Measurements from ENCODE around the gene RBM8A. TPM values are rescaled to one million over a fixed set of nuclear protein-coding genes. Genes with fewer than 3 reads are reported as not detected.
A peak's percentile ranks its signal among the peaks of the same experiment; 100 is the strongest.

RBM8A gene
- total RNA-seq, 1 experiment from 2014 or later: 93.5 TPM

DNA sequence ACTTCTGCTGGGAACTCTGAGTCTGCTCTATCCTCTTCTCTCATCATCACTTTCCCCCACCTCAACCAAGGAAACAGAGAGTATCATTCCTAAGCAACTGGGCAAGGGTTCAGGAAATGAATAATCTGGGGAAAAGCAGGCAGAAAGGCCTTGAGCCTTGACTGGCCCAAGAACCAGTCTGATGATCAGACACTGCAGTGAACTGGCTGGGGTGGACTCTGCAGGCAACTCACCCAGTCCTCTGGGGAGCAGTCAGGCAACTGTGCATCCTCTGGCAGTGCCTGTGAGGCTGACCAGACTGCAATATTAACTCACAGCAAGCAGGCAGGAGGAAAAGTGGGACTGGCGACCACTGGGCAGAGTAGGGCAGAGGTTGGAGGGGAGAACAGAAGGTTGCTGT is 42.6 kb downstream of the RBM8A start:
- no peak for DNase-seq (ENCODE audit: low spot score)

DNA sequence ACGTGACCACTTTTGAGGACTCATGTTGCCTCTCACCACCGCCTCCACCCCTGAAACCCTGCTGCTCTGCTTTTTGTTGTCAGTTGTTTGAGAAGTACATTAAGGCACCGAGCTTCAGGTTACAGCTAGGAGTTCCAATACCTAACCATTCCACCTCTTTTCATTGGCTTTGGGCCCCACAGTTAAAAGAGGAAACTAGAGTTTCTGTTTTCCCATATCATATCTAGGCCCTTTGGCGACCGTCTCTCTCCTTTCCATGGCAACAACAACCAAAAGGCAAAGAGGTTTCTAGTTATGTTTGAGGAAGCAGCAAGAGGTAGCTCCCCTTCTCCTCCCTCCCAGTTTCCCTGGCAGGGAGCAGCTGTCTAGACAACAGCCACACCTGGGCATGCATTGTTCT is 47.5 kb downstream of the RBM8A start:
- peak; percentile 33 for DNase-seq (ENCODE audit: low spot score)

DNA sequence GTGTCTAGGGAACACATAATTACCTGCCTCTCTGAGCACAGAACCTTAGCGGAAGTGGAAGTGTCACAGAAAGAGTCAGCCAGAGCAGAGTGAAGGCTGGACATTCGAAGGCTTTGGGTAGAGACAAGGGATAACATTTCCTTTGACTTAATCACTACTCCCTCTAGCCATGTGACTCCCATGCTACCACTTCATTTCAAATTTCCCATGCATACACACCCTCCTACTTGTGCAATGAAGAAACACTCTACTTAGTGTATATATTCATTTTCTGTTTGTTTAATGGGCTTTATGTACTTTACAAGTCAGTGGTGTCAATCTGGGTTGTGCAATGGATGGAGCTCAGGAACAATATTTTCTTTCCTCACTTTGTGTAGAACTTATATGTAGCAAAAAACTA is 48.6 kb downstream of the RBM8A start:
- DNase-seq (ENCODE audit: low spot score): peak; percentile 17

DNA sequence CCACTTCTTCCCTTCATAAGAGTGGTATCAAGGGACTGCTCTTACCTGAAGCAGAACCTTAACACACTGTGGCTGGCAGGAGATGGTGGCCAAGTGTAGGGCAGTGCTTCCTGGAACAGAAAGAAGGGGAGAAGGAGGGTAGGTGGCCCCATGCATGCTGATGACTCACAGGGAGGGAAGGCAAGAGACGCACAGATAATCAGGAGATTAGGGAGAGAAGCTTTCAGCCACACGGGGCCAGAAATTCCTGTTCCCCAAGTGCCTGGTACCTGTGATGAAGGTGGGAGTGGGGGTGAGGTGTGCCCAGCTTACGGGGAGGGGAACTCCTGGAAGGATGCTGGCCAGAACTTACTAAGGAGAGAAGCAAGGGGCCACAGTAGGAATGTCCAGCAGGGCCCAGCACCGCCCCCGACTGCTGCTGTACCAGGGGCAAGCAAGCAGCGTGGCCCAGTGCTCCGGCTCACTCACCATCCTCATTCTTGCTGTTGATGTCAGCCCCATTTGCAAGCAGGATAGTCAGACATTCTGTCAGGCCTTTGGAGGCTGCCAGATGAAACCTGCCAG is 49.3 kb downstream of the RBM8A start:
- DNase-seq (ENCODE audit: low spot score): peak; percentile 63

DNA sequence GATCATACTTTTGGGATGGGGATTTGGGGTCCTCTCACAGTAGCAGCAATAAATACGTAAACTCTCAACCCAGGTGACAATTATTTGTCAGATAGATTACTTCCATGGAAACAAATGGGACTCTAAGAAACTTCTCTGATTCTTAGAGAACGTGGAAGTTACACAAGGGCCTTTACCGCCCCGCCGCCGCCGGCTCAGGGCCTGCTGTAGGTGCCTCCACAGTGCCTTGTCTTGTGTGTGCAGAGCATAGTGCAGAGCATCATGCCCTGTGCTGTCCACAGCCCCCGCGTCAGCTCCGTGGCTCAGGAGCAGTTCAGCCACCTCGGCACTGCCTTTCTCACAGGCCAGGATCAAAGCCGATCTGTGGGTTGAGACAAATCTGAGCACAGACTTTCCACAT is 52.6 kb downstream of the RBM8A start:
- no peak for DNase-seq (ENCODE audit: low spot score)

DNA sequence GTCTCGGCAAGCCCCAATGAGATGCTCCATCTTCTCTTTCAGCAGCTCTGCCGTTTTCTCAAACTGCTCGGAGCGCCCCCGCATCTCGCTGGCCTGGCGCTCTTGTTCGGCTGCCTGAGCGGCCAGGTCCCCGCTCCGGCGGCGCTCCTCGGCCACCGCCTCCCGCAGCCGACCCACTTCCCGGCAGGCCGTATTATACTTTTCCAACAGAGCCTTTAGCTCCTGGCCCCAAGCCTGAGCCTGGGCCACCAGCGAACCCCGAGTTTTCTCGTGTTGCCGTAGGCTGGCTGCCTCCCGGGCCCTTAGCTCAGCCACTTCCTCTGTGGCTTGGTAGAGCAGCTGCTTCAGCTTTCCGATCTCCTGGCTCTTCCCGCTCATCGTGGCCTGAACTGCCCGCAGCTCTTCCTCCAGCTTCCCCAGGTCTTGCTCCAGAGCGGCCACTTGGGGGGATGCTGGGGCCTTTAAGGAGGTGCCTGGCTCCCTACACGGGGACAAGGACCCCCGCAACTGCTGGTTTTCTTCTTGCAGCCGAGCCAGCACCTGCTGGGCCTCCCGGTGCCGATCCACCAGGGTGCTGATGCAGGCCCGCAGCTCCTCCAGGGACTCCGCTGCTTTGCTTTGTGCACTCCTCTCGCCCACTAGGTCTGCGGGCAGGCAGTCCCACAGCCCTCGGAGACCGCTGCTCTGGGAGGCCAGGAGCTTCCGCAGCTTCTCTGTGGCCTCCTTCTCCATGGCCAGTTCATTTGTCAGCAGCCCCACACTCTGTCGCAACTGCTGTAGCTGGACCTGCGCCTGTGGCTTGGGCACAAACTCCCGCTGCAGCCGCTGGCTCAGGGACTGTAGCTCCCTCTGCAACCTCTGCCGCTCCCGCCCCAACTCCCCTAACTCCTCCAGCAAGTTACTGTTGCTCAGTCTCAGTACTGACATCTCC is 55.0 kb downstream of the RBM8A start:
- no peak for DNase-seq (ENCODE audit: low spot score)

Other genes starting within 250 kb of the RBM8A start
- 7.9 and 8.2 TPM in 2 replicates for gene PDZK1, start 220.1 kb downstream of the RBM8A start, total RNA-seq (2014; rRNA removed; shearing (Covaris generic))
- gene CD160, start 208.0 kb downstream of the RBM8A start, total RNA-seq (2014; rRNA removed; shearing (Covaris generic)): not detected in 2 replicates
- 6.5 and 9.9 TPM in 2 replicates for gene RNF115, start 103.4 kb downstream of the RBM8A start, total RNA-seq (2014; rRNA removed; shearing (Covaris generic))
- 14.8 and 19.7 TPM in 2 replicates for gene POLR3C, start 103.3 kb downstream of the RBM8A start, total RNA-seq (2014; rRNA removed; shearing (Covaris generic))
- 0.63 and 1.6 TPM in 2 replicates for gene NUDT17, start 81.9 kb downstream of the RBM8A start, total RNA-seq (2014; rRNA removed; shearing (Covaris generic))
- gene PIAS3, start 68.4 kb downstream of the RBM8A start, total RNA-seq (2014; rRNA removed; shearing (Covaris generic)): 15.8 and 25.2 TPM in 2 replicates
- 0.29 and 0.46 TPM in 2 replicates for gene ANKRD35, start 41.6 kb downstream of the RBM8A start, total RNA-seq (2014; rRNA removed; shearing (Covaris generic))
- 0.08 and 0.10 TPM in 2 replicates for gene ITGA10, start 17.4 kb downstream of the RBM8A start, total RNA-seq (2014; rRNA removed; shearing (Covaris generic))
- gene PEX11B, start 8.8 kb downstream of the RBM8A start, total RNA-seq (2014; rRNA removed; shearing (Covaris generic)): 10.5 and 11.1 TPM in 2 replicates
- 2.5 and 3.0 TPM in 2 replicates for gene LIX1L, start 30.5 kb upstream of the RBM8A start, total RNA-seq (2014; rRNA removed; shearing (Covaris generic))
- gene ANKRD34A, start 37.1 kb upstream of the RBM8A start, total RNA-seq (2014; rRNA removed; shearing (Covaris generic)): 0.20 and 1.9 TPM in 2 replicates
- 7.1 and 7.4 TPM in 2 replicates for gene POLR3GL, start 37.2 kb upstream of the RBM8A start, total RNA-seq (2014; rRNA removed; shearing (Covaris generic))
- gene TXNIP, start 69.1 kb upstream of the RBM8A start, total RNA-seq (2014; rRNA removed; shearing (Covaris generic)): 30.1 and 46.6 TPM in 2 replicates
- gene HJV, start 94.3 kb upstream of the RBM8A start, total RNA-seq (2014; rRNA removed; shearing (Covaris generic)): not detected in 2 replicates
- 0.20 and 0.37 TPM in 2 replicates for gene NBPF10, start 217.3 kb upstream of the RBM8A start, total RNA-seq (2014; rRNA removed; shearing (Covaris generic))